HepG2 (cell line): ENCODE data around the gene WIF1. TPM values are rescaled to one million over a fixed set of nuclear protein-coding genes. Genes with fewer than 3 reads are reported as not detected.

Experiments
- ATAC-seq: fragments of 200-7000 bp; cut with Tn5 transposase; 3 replicates; pipeline ENCODE4 v1.9.1; 2020; ENCODE audit warnings: mild to moderate bottlenecking, moderate library complexity
- BruUV-seq: library from RNA; stranded (reverse); fragments of 400-500 nt; replicated peaks from 2 replicates; lab custom pipeline; 2021; lab: Mats Ljungman, UMichigan
- CTCF ChIA-PET: fragments of 300-600 bp; formaldehyde crosslinking; extraction: SDS; loops from one replicate; lab custom pipeline; 2021; ENCODE audit warnings: low total read pairs, inconsistent platforms, low intra/inter-chr PET ratio; lab: Yijun Ruan, JAX
- POLR2A ChIA-PET: fragments of 350-600 bp; sonication (Branson Sonifier 250); formaldehyde crosslinking; loops from one replicate; lab custom pipeline; 2020; ENCODE audit warnings: antibody characterized with exemption, inconsistent platforms; lab: Yijun Ruan, JAX
- DNase-seq: peaks from one replicate; pipeline ENCODE4 v3.0.0-alpha.2; 2015; ENCODE audit warnings: low spot score
- FAIRE-seq: peaks from 3 replicates; lab custom pipeline; 2011; peaks lifted over from hg19 to GRCh38; lab: Jason Lieb, UNC
- H2AFZ ChIP-seq: one replicate; pipeline ENCODE4 v1.6.1; 2011; ENCODE audit warnings: low read length, inconsistent platforms
- H3K27ac ChIP-seq: fragments of 300-600 bp; 3 replicates; pipeline ENCODE4 v1.8.0; 2011; ENCODE audit warnings: mixed run types, mild to moderate bottlenecking, mixed read lengths, low read length, inconsistent platforms; ENCODE audit not compliant: insufficient read depth; ENCODE audit errors: extremely low read length
- H3K27me3 ChIP-seq, 2 experiments: fragments of 200-600 bp in 1 of 2; 2 replicates in 1 of 2; 3 replicates in 1 of 2; pipeline versions ENCODE4 v1.6.0 to v1.8.0; 2011; ENCODE audit warnings: low read length in 2 of 2, mild to moderate bottlenecking in 2 of 2, moderate library complexity in 2 of 2, inconsistent platforms in 1 of 2; ENCODE audit not compliant: insufficient read depth in 2 of 2, control insufficient read depth in 1 of 2
- H3K36me3 ChIP-seq, 2 experiments: fragments of 200-600 bp in 1 of 2; replicated peaks in 1 of 2; 2 replicates in 1 of 2; 3 replicates in 1 of 2; pipeline versions ENCODE4 v1.5.1 to v1.8.0; 2011; ENCODE audit warnings: low read length in 2 of 2, inconsistent platforms in 1 of 2; ENCODE audit not compliant: insufficient read depth in 2 of 2, control insufficient read depth in 1 of 2
- H3K4me1 ChIP-seq: 2 replicates; pipeline ENCODE4 v1.5.1; 2012; ENCODE audit warnings: low read length, inconsistent platforms; ENCODE audit not compliant: insufficient read depth
- H3K4me2 ChIP-seq: 2 replicates; pipeline ENCODE4 v1.6.0; 2011; ENCODE audit warnings: low read depth, low read length, inconsistent platforms
- H3K4me3 ChIP-seq, 3 experiments: fragments of 200-600 bp in 1 of 3; sonication (generic), shearing (Covaris generic) in 1 of 3; replicated peaks in 1 of 3; 2 replicates each; pipeline ENCODE4 v1.5.1; 2011 to 2016; ENCODE audit warnings: low read length in 3 of 3, inconsistent platforms in 2 of 3, low read depth in 2 of 3, mild to moderate bottlenecking in 2 of 3, control low read depth in 1 of 3, mixed read lengths in 1 of 3; ENCODE audit not compliant: insufficient read depth in 1 of 3
- H3K79me2 ChIP-seq: one replicate; pipeline ENCODE4 v1.6.1; 2011; ENCODE audit warnings: low read length, inconsistent platforms; ENCODE audit not compliant: insufficient read depth
- H3K9ac ChIP-seq: 2 replicates; pipeline ENCODE4 v1.6.0; 2011; ENCODE audit warnings: mild to moderate bottlenecking, low read depth, low read length, inconsistent platforms; ENCODE audit not compliant: insufficient read depth
- H3K9me3 ChIP-seq: 2 replicates; pipeline ENCODE4 v1.5.1; 2012; ENCODE audit warnings: mild to moderate bottlenecking, low read length
- H4K20me1 ChIP-seq: 2 replicates; pipeline ENCODE4 v1.6.0; 2011; ENCODE audit warnings: inconsistent platforms, mild to moderate bottlenecking, low read length, moderate library complexity; ENCODE audit not compliant: insufficient read depth
- DMTF1 ChIP-seq: sonication (generic); formaldehyde crosslinking; IDR thresholded peaks from 2 replicates; pipeline ENCODE4 v1.4.0; 2020; ENCODE audit warnings: mild to moderate bottlenecking, missing genetic modification reagents
- GATA4 ChIP-seq: sonication (generic); IDR thresholded peaks from 2 replicates; pipeline ENCODE4 v1.6.1; 2016; ENCODE audit warnings: antibody characterized with exemption, low read depth, borderline replicate concordance
- KAT7 ChIP-seq: IDR thresholded peaks from 2 replicates; pipeline ENCODE4 v1.6.1; 2018; ENCODE audit warnings: borderline replicate concordance, missing compliant biosample characterization
- KLF13 ChIP-seq: sonication (generic); formaldehyde crosslinking; IDR thresholded peaks from 2 replicates; pipeline ENCODE4 v1.4.0; 2020; ENCODE audit warnings: mild to moderate bottlenecking, missing genetic modification reagents
- PHF20 ChIP-seq: sonication (generic); formaldehyde crosslinking; IDR thresholded peaks from 2 replicates; pipeline ENCODE4 v1.5.0; 2020; ENCODE audit warnings: mild to moderate bottlenecking, missing genetic modification reagents
- RFXAP ChIP-seq: sonication (generic); formaldehyde crosslinking; IDR thresholded peaks from 2 replicates; pipeline ENCODE4 v1.4.0; 2020; ENCODE audit warnings: missing genetic modification reagents, borderline replicate concordance
- TBL1XR1 ChIP-seq: fragments of 150-350 bp; IDR thresholded peaks from 2 replicates; pipeline ENCODE4 v1.6.1; 2014; ENCODE audit warnings: borderline replicate concordance, low read length; ENCODE audit not compliant: partially characterized antibody
- ZNF251 ChIP-seq: sonication (generic); formaldehyde crosslinking; IDR thresholded peaks from 2 replicates; pipeline ENCODE4 v1.9.0; 2021; ENCODE audit warnings: mild to moderate bottlenecking, missing genetic modification reagents
- ZNF326 ChIP-seq: sonication (generic); formaldehyde crosslinking; IDR thresholded peaks from 2 replicates; pipeline ENCODE4 v1.4.0; 2020; ENCODE audit warnings: missing genetic modification reagents, borderline replicate concordance
- ZNF674 ChIP-seq: sonication (generic); formaldehyde crosslinking; IDR thresholded peaks from 2 replicates; pipeline ENCODE4 v1.5.0; 2020; ENCODE audit warnings: low read depth, mild to moderate bottlenecking, missing genetic modification reagents
- WGBS: methylation state at CpG from one replicate; pipeline ENCODE4 v1.1.6; 2017; ENCODE audit warnings: low lambda C conversion rate; 5-methylcytosine and 5-hydroxymethylcytosine counted together
- in situ Hi-C: cut with HindIII; loops from 2 replicates; pipeline ENCODE4 v1.10.0; 2017; ENCODE audit warnings: low pct_unique_long_range_greater_than_20kb; ENCODE audit not compliant: extremely low pct_ligation_motif_present
- intact Hi-C: fragments of 100-400 bp; cut with micrococcal nuclease; formaldehyde crosslinking; loops from one replicate; pipeline ENCODE4 v1.10.0; 2022; ENCODE audit not compliant: unreplicated experiment
- polyA plus RNA-seq, 8 experiments: library from polyadenylated mRNA; depleted of rRNA in 3 of 8; stranded (reverse) in 7 of 8; unstranded in 1 of 8; fragments of >200 nt; fragmentation: Illumina TruSeq in 4 of 8; extraction: Trizol in 4 of 8; gene quantifications; 2 replicates each; pipeline versions ENCODE4 v1.2.1 to v1.2.3, GENCODE V29; 2011 to 2016; ENCODE audit warnings: low read depth in 4 of 8, missing spikeins in 1 of 8, mixed read lengths in 1 of 8; ENCODE audit not compliant: insufficient read depth in 1 of 8
- total RNA-seq, 5 experiments: library from RNA; depleted of rRNA; stranded (reverse); fragments of >200 nt; fragmentation: Illumina TruSeq; extraction: Trizol; gene quantifications; 2 replicates each; pipeline ENCODE4 v1.2.3, GENCODE V29; 2016; ENCODE audit warnings: low read depth in 1 of 5
- TF ChIP-seq, protein P1 (sequence below): sonication (generic); formaldehyde crosslinking; IDR thresholded peaks from 2 replicates; pipeline ENCODE4 v1.4.0; 2020; ENCODE audit warnings: missing genetic modification reagents

WIF1 gene
- total and polyA plus RNA-seq, 2 of the 13 experiments (the other 11 are each of a cell fraction or from before 2014, with no cell fraction given) = not detected

DNA sequence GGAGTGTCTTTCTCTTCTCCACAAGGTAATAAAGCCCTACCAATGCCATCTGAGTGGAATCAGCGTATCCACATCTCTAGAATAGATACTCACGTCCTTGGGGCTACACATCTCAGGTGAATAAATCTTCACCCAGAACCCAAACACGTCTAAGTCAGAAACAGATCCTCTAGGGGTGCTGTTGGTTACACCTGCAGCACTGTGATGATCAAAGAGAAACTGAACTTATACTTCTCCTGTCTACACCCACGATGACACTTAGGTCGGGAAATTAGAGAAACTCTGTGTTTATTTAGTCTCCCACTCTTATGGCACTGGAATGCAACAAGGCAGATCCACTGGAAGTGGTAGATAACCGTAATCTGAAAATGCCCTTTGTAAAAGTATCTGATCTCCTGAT, 46.2 kb downstream of the WIF1 start:
- ATAC-seq (peak; percentile 79), FAIRE-seq (no peak), DNase-seq (peak; percentile 16)
- no peaks in the 10 kb centered on the region for H3K36me3 ChIP-seq
- no peaks in the 10 kb centered on the region for H3K27me3 ChIP-seq
- ChIA-PET CTCF (no interaction called here), POLR2A (no interaction called here)
- H3K4me2 ChIP-seq = peak overlapping the region; percentile 20; the same call in 1 of the 2 replicates
- no peaks in the 10 kb centered on the region for H3K4me1 ChIP-seq
- H4K20me1 ChIP-seq = no peaks in the 10 kb centered on the region
- no TSS peak for BruUV-seq
- in situ Hi-C loops = no loop called here
- intact Hi-C loops = no loop called here
- WGBS = 20% methylated on average over 6 of the region's 6 CpGs
- no peak overlapping the region for H2AFZ ChIP-seq
- H3K4me3 ChIP-seq = no peak overlapping the region
- H3K9me3 ChIP-seq = no peaks in the 10 kb centered on the region
- H3K9ac ChIP-seq = no peak overlapping the region
- H3K27ac ChIP-seq = no peak overlapping the region
- TF ChIP-seq PHF20 (no peak), TBL1XR1 (no peak), KLF13 (CRISPR knock-in tag) (no peak), DMTF1 (CRISPR knock-in tag) (no peak), ZNF251 (no peak), ZNF326 (CRISPR knock-in tag) (no peak), RFXAP (CRISPR knock-in tag) (no peak), ZNF674 (CRISPR knock-in tag) (no peak), GATA4 (no peak), KAT7 (no peak)
- TF ChIP-seq, protein P1, sequence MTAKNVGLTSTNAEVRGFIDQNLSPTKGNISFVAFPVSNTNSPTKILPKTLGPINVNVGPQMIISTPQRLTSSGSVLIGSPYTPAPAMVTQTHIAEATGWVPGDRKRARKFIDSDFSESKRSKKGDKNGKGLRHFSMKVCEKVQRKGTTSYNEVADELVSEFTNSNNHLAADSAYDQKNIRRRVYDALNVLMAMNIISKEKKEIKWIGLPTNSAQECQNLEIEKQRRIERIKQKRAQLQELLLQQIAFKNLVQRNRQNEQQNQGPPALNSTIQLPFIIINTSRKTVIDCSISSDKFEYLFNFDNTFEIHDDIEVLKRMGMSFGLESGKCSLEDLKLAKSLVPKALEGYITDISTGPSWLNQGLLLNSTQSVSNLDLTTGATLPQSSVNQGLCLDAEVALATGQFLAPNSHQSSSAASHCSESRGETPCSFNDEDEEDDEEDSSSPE (CRISPR knock-in tag) = no peak
- H3K79me2 ChIP-seq = no peaks in the 10 kb centered on the region
